Measurements from ENCODE around the gene CYB561.

The CYB561 gene

DNA sequence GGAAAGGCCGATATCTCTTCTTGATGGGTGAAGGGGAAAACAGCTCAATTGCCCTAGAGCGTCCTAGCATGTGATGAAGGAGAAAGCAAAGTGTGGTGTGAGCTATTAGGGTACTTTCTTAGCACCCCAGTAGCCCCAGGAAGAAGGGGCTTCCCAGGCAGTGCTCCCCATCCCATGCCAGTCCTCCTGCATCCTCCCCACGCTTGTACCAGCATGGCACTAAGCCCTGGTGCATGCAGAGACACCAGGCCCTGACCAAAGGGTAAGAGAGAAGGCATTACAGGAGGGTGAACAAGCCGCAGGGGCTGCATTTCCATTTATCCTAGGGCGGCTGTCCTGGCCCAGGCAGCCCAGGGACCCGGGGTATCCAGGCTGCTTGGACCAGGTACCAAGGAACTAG lies 3.1 kb downstream of the CYB561 start:
- Histone ChIP-seq H3K36me3 (no peaks in the 10 kb centered on the region), H3K4me3 (no peak overlapping the region), H3K27me3 (peaks cover 0 to 9% of the 10 kb centered on the region in 2 donors), H3K27ac (no peak overlapping the region), H3K9me3 (no peaks in the 10 kb centered on the region), H3K4me1 (peaks cover 0 to 35% (median 14%) of the 10 kb centered on the region in 4 donors)
- intact Hi-C loops (cut with DNase I; ENCODE audit: low total_unique reads): no loop called here
- TF ChIP-seq, protein P1, sequence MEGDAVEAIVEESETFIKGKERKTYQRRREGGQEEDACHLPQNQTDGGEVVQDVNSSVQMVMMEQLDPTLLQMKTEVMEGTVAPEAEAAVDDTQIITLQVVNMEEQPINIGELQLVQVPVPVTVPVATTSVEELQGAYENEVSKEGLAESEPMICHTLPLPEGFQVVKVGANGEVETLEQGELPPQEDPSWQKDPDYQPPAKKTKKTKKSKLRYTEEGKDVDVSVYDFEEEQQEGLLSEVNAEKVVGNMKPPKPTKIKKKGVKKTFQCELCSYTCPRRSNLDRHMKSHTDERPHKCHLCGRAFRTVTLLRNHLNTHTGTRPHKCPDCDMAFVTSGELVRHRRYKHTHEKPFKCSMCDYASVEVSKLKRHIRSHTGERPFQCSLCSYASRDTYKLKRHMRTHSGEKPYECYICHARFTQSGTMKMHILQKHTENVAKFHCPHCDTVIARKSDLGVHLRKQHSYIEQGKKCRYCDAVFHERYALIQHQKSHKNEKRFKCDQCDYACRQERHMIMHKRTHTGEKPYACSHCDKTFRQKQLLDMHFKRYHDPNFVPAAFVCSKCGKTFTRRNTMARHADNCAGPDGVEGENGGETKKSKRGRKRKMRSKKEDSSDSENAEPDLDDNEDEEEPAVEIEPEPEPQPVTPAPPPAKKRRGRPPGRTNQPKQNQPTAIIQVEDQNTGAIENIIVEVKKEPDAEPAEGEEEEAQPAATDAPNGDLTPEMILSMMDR (IDR thresholded peaks at IDR 0.05): no peak
- no peak for DNase-seq

DNA sequence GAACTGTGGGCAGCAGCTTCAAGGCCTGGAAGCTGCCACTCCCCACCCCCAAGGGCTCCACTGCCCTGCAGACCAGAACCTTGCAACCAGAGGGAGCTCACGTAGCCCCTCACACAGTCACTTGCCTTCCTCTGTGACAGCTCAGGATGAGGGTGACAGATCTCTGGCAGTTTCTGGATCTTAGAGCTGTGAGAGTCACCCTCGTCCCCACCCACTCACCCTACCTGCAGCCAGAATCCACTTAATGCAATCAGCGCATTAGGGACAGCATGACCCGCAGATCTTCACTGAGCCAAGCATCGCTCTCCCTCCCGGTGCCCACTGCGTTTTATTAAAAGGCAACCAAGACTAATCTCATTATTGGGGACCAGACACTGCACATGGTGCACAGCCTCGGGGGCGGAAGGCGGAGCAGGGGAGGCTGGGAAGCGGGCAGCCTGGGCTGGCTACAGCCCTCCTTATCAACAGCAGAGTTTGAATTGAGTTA lies 3.5 kb downstream of the CYB561 start:
- DNase-seq: no peak
- Histone ChIP-seq H3K36me3 (no peaks in the 10 kb centered on the region), H3K27ac (no peak overlapping the region), H3K4me3 (no peak overlapping the region), H3K9me3 (no peaks in the 10 kb centered on the region), H3K27me3 (peaks cover 0 to 13% of the 10 kb centered on the region in 2 donors), H3K4me1 (peaks cover 0 to 35% (median 15%) of the 10 kb centered on the region in 4 donors)
- intact Hi-C loops (cut with DNase I; ENCODE audit: low total_unique reads): no loop called here
- TF ChIP-seq, protein P1 (IDR thresholded peaks at IDR 0.05): no peak

DNA sequence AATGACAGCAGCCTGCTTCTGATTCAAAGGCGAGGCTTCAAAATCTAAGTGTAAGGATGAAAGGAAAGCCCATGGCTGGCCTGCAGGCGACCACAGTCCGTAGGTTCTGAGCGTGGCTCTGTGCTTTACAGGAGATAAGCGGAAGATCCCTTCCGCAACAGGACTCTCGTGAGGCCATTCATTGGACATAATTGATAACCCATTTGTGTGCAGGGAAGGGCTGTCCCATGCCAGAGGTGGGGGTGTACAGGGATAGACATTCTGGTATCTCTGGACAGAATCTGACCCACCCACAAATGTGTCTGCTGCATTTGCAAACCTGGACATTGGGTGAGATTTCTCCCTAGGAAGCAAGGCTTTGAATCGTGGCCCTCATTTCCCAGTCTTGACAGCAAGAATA lies 4.0 kb downstream of the CYB561 start:
- H3K4me1 ChIP-seq: peaks cover 0 to 35% (median 14%) of the 10 kb centered on the region in 4 donors
- no peaks in the 10 kb centered on the region for H3K9me3 ChIP-seq
- H3K36me3 ChIP-seq: no peaks in the 10 kb centered on the region
- H3K27me3 ChIP-seq: peaks cover 0 to 19% of the 10 kb centered on the region in 2 donors
- intact Hi-C loops (cut with DNase I; ENCODE audit: low total_unique reads): no loop called here
- H3K4me3 ChIP-seq: no peak overlapping the region
- DNase-seq: no peak
- no peak overlapping the region for H3K27ac ChIP-seq
- TF ChIP-seq, protein P1 (IDR thresholded peaks at IDR 0.05): no peak

DNA sequence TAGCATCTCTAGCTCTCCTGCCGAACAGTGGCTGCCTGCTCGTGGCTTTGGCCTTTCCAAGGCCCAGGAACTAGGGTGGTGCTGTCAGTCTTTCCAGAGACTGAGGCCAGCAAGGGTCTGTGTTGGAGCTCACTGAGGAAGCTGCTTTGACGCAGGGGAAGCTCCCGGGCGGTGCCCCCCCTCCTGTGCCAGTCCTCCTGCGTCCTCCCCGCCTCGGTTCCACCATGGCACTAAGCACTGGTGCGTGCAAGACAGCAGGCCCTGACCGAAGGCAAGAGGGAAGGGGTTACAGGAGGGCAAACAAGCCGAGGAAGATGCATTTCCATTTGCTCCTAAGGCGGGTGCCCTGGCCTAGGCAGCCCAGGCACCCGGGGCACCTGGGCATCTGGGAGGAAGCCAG lies 4.5 kb downstream of the CYB561 start:
- Histone ChIP-seq H3K27me3 (peaks cover 0 to 23% of the 10 kb centered on the region in 2 donors), H3K36me3 (no peaks in the 10 kb centered on the region), H3K9me3 (no peaks in the 10 kb centered on the region), H3K27ac (no peak overlapping the region), H3K4me1 (peaks cover 0 to 35% (median 11%) of the 10 kb centered on the region in 4 donors), H3K4me3 (no peak overlapping the region)
- TF ChIP-seq, protein P1 (IDR thresholded peaks at IDR 0.05): no peak
- intact Hi-C loops (cut with DNase I; ENCODE audit: low total_unique reads): no loop called here
- DNase-seq: no peak

DNA sequence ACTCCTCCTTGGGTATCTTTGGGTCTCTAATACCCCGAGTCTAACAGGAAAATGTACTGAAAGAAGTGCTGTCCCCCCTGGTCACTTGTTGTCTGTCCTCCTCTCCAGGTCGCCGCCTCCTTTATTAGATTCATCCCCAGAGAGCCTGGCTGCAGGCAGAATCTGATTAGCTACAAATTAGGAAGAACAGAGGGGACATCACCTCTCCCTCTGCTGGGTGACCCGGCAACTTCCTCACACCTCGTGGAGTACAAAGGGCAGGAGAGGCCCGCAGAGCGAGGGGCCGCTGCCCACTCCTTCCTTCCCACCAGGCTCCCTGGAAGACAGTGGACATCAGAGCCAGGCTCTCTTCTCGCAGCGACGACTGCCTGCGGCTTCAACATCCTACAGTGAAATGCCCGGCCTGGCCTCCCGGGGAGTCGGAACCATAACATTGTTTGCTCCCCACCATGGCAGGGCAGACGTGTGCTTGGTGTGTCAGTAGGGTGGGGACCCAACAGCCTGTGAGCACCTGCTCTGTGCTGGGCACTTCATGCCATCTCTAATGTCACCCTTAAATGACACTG lies 5.3 kb downstream of the CYB561 start:
- H3K27me3 ChIP-seq: peaks cover 0 to 30% of the 10 kb centered on the region in 2 donors
- H3K27ac ChIP-seq: no peak overlapping the region
- no peaks in the 10 kb centered on the region for H3K36me3 ChIP-seq
- TF ChIP-seq, protein P1 (IDR thresholded peaks at IDR 0.05): no peak
- no peaks in the 10 kb centered on the region for H3K9me3 ChIP-seq
- H3K4me1 ChIP-seq: peaks cover 0 to 34% (median 8%) of the 10 kb centered on the region in 4 donors
- no peak for DNase-seq
- intact Hi-C loops (cut with DNase I; ENCODE audit: low total_unique reads): no loop called here
- H3K4me3 ChIP-seq: no peak overlapping the region

Data from tibial artery (tissue), 4 donors.